WTC11 (cell line): ENCODE measurements around the gene GPER1. TPM values are rescaled to one million over a fixed set of nuclear protein-coding genes. Genes with fewer than 3 reads are reported as not detected.

Source experiments
- ATAC-seq: fragments of 200-7000 bp; cut with Tn5 transposase; 2 replicates; pipeline ENCODE4 v1.10.0; 2021; ENCODE audit warnings: mild to moderate bottlenecking, moderate library complexity
- CTCF ChIA-PET: fragments of 300-600 bp; sonication (Branson Sonifier 250); formaldehyde crosslinking; loops from one replicate; lab custom pipeline; 2021; ENCODE audit warnings: antibody characterized with exemption; lab: Charles Lee
- POLR2A ChIA-PET: fragments of 350-600 bp; sonication (Branson Sonifier 250); formaldehyde crosslinking; loops from one replicate; lab custom pipeline; 2021; ENCODE audit warnings: antibody characterized with exemption; lab: Charles Lee
- DNase-seq: peaks from one replicate; pipeline ENCODE4 v3.0.0; 2021; ENCODE audit warnings: low spot score
- H3K27ac Mint-ChIP-seq: 2 replicates; pipeline ENCODE4 v1.8.0; 2021; ENCODE audit warnings: mixed read lengths
- H3K27me3 Mint-ChIP-seq: 2 replicates; pipeline ENCODE4 v1.8.0; 2021; ENCODE audit warnings: low read depth, mild to moderate bottlenecking, moderate library complexity, mixed read lengths
- H3K36me3 Mint-ChIP-seq: 2 replicates; pipeline ENCODE4 v1.8.0; 2021; ENCODE audit warnings: mixed read lengths
- H3K4me1 Mint-ChIP-seq: 2 replicates; pipeline ENCODE4 v1.8.0; 2022; ENCODE audit warnings: mixed read lengths
- H3K4me3 Mint-ChIP-seq: 2 replicates; pipeline ENCODE4 v1.8.0; 2021; ENCODE audit warnings: mild to moderate bottlenecking, moderate library complexity, mixed read lengths
- H3K9me3 Mint-ChIP-seq: 2 replicates; pipeline ENCODE4 v1.8.0; 2021; ENCODE audit warnings: mixed read lengths
- ATF1 ChIP-seq: sonication (generic); formaldehyde crosslinking; IDR thresholded peaks from 2 replicates; pipeline ENCODE4 v1.8.1; 2023; ENCODE audit warnings: mild to moderate bottlenecking, moderate library complexity, missing genetic modification reagents
- CDX4 ChIP-seq: fragments of 250-450 bp; sonication (Bioruptor Pico); IDR thresholded peaks from 2 replicates; pipeline ENCODE4 v1.9.0; 2021; ENCODE audit warnings: moderate library complexity, mild to moderate bottlenecking, inconsistent platforms, borderline replicate concordance
- CREM ChIP-seq: sonication (generic); formaldehyde crosslinking; IDR thresholded peaks from 2 replicates; pipeline ENCODE4 v1.8.1; 2022; ENCODE audit warnings: mild to moderate bottlenecking, missing genetic modification reagents, moderate library complexity
- E2F5 ChIP-seq: sonication (generic); formaldehyde crosslinking; IDR thresholded peaks from 2 replicates; pipeline ENCODE4 v1.8.1; 2022; ENCODE audit warnings: mild to moderate bottlenecking, moderate library complexity, missing genetic modification reagents
- ERG ChIP-seq: fragments of 250-450 bp; sonication (Bioruptor Pico); IDR thresholded peaks from 2 replicates; pipeline ENCODE4 v1.8.0; 2021; ENCODE audit warnings: mild to moderate bottlenecking
- GRHL2 ChIP-seq: fragments of 250-450 bp; sonication (Bioruptor Pico); IDR thresholded peaks from 2 replicates; pipeline ENCODE4 v1.8.0; 2022; ENCODE audit warnings: mild to moderate bottlenecking, moderate library complexity; ENCODE audit not compliant: insufficient replicate concordance, severe bottlenecking
- GTF2I ChIP-seq: fragments of 250-450 bp; sonication (Bioruptor Pico); conservative IDR thresholded peaks from 2 replicates; pipeline ENCODE4 v1.4.0; 2021; ENCODE audit warnings: mild to moderate bottlenecking
- IRF1 ChIP-seq: sonication (generic); formaldehyde crosslinking; IDR thresholded peaks from 2 replicates; pipeline ENCODE4 v1.8.0; 2023; ENCODE audit warnings: missing genetic modification reagents
- IRF2 ChIP-seq: sonication (generic); formaldehyde crosslinking; IDR thresholded peaks from 2 replicates; pipeline ENCODE4 v1.8.0; 2022; ENCODE audit warnings: low read depth, missing genetic modification reagents, borderline replicate concordance
- NFE2L1 ChIP-seq: sonication (generic); formaldehyde crosslinking; IDR thresholded peaks from 2 replicates; pipeline ENCODE4 v1.8.1; 2023; ENCODE audit warnings: missing genetic modification reagents
- NR1H2 ChIP-seq: sonication (generic); formaldehyde crosslinking; IDR thresholded peaks from 2 replicates; pipeline ENCODE4 v1.9.0; 2021; ENCODE audit warnings: mild to moderate bottlenecking, moderate library complexity, missing genetic modification reagents
- NR3C1 ChIP-seq: sonication (generic); formaldehyde crosslinking; conservative IDR thresholded peaks from 2 replicates; pipeline ENCODE4 v1.8.1; 2023; ENCODE audit warnings: low read depth, mild to moderate bottlenecking, missing genetic modification reagents
- PRRX2 ChIP-seq: fragments of 250-450 bp; sonication (Bioruptor Pico); IDR thresholded peaks from 2 replicates; pipeline ENCODE4 v1.8.0; 2021; ENCODE audit warnings: mild to moderate bottlenecking
- SP1 ChIP-seq: sonication (generic); formaldehyde crosslinking; conservative IDR thresholded peaks from 2 replicates; pipeline ENCODE4 v1.8.1; 2022; ENCODE audit warnings: missing genetic modification reagents
- ZNF317 ChIP-seq: sonication (generic); formaldehyde crosslinking; IDR thresholded peaks from 2 replicates; pipeline ENCODE4 v1.8.1; 2023; ENCODE audit warnings: low read depth, mild to moderate bottlenecking, moderate library complexity, missing genetic modification reagents, borderline replicate concordance
- ZNF396 ChIP-seq: fragments of 250-450 bp; sonication (Bioruptor Pico); IDR thresholded peaks from 2 replicates; pipeline ENCODE4 v1.8.0; 2021; ENCODE audit warnings: mild to moderate bottlenecking, moderate library complexity, borderline replicate concordance
- total RNA-seq: library from RNA; stranded (reverse); gene quantifications from 3 replicates; pipeline ENCODE4 v1.2.3, GENCODE V29; 2021
- TF ChIP-seq, protein P1 (sequence below): sonication (generic); formaldehyde crosslinking; IDR thresholded peaks from 2 replicates; pipeline ENCODE4 v1.8.0; 2022; ENCODE audit warnings: mild to moderate bottlenecking, missing genetic modification reagents
- TF ChIP-seq, protein P2 (sequence below): sonication (generic); formaldehyde crosslinking; IDR thresholded peaks from 2 replicates; pipeline ENCODE4 v1.8.0; 2022; ENCODE audit warnings: mild to moderate bottlenecking, missing genetic modification reagents
- TF ChIP-seq, protein P3 (sequence below): sonication (generic); formaldehyde crosslinking; conservative IDR thresholded peaks from 2 replicates; pipeline ENCODE4 v1.8.1; 2022; ENCODE audit warnings: mild to moderate bottlenecking, missing genetic modification reagents
- TF ChIP-seq, protein P4 (sequence below): sonication (generic); formaldehyde crosslinking; conservative IDR thresholded peaks from 2 replicates; pipeline ENCODE4 v1.8.1; 2023; ENCODE audit warnings: mild to moderate bottlenecking, low read depth, missing genetic modification reagents, moderate library complexity

GPER1 gene
- total RNA-seq, 1 experiment from 2014 or later: 0.28 TPM

DNA sequence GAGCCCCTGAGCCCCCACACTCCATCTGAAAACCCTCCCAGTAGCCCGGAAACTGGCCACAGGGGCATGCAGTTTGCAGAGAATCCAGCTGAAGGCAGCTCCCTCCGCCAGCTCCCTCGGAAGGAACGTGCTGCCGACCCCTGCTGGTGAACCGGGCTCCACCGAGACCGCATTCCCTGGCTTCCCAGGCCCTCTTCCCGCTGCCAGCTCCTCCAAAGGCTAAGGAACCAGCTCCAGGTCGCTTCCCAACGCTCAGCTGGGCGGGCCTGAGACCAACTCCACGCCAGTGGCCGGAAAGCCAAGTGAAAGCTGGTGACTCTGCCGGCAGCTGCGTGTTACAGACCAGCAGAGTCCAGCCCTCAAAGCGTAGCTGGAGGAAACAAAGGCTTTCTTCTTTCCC is 35.8 kb downstream of the GPER1 start:
- peaks cover 8% of the 10 kb centered on the region for H3K4me1 Mint-ChIP-seq
- no peak overlapping the region for H3K4me3 Mint-ChIP-seq
- H3K9me3 Mint-ChIP-seq: no peaks in the 10 kb centered on the region
- peak overlapping the region; percentile 84; the same call in 1 of the 2 replicates for H3K27ac Mint-ChIP-seq
- CTCF ChIA-PET: interaction anchor here (0.6 to 3.4 kb wide), 33 partner anchors 9 to 808 kb away, joined by 3 to 39 read pairs (median 7); partner anchors contain the start of genes COX19, CYP2W1, GPER1 and GPR146
- TF ChIP-seq ZNF396 (CRISPR knock-in tag) (no peak), SP1 (CRISPR knock-in tag) (0 out of 2 replicates have a peak, but pooled peaks have one; percentile 24)
- TF ChIP-seq, protein P1, sequence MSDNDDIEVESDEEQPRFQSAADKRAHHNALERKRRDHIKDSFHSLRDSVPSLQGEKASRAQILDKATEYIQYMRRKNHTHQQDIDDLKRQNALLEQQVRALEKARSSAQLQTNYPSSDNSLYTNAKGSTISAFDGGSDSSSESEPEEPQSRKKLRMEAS (CRISPR knock-in tag): 0 out of 2 replicates have a peak, but pooled peaks have one; percentile 36
- ATAC-seq: peak; percentile 96
- POLR2A ChIA-PET: interaction anchor here (0.8 to 1.1 kb wide), 3 partner anchors 14 to 1066 kb away, joined by 3 to 7 read pairs (median 3); partner anchors contain the start of gene ZFAND2A
- H3K27me3 Mint-ChIP-seq: no peaks in the 10 kb centered on the region
- DNase-seq: peak; percentile 86
- H3K36me3 Mint-ChIP-seq: peaks cover 17% of the 10 kb centered on the region

- DNase-seq (no peak), ATAC-seq (no peak; the same call in 1 of the 2 replicates)
- POLR2A ChIA-PET: interaction anchor here (0.6 to 1.1 kb wide), 4 partner anchors 14 to 1067 kb away, joined by 3 to 7 read pairs (median 3); partner anchors contain the start of gene ZFAND2A
- Mint-ChIP-seq H3K4me1 (peaks cover 8% of the 10 kb centered on the region), H3K27me3 (no peaks in the 10 kb centered on the region), H3K4me3 (no peak overlapping the region)
- CTCF ChIA-PET: interaction anchor here (0.6 to 3.4 kb wide), 32 partner anchors 10 to 808 kb away, joined by 3 to 39 read pairs (median 7); partner anchors contain the start of genes COX19, CYP2W1, GPER1 and GPR146
- TF ChIP-seq, protein P2, sequence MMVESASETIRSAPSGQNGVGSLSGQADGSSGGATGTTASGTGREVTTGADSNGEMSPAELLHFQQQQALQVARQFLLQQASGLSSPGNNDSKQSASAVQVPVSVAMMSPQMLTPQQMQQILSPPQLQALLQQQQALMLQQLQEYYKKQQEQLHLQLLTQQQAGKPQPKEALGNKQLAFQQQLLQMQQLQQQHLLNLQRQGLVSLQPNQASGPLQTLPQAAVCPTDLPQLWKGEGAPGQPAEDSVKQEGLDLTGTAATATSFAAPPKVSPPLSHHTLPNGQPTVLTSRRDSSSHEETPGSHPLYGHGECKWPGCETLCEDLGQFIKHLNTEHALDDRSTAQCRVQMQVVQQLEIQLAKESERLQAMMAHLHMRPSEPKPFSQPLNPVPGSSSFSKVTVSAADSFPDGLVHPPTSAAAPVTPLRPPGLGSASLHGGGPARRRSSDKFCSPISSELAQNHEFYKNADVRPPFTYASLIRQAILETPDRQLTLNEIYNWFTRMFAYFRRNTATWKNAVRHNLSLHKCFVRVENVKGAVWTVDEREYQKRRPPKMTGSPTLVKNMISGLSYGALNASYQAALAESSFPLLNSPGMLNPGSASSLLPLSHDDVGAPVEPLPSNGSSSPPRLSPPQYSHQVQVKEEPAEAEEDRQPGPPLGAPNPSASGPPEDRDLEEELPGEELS: no peak
- TF ChIP-seq CREM (CRISPR knock-in tag) (no peak), NR1H2 (CRISPR knock-in tag) (no peak), NR3C1 (no peak), PRRX2 (CRISPR knock-in tag) (no peak), ERG (CRISPR knock-in tag) (no peak), GRHL2 (CRISPR knock-in tag) (no peak), IRF2 (no peak), ATF1 (CRISPR knock-in tag) (no peak), IRF1 (CRISPR knock-in tag) (no peak), ZNF317 (no peak)
- TF ChIP-seq, protein P3, sequence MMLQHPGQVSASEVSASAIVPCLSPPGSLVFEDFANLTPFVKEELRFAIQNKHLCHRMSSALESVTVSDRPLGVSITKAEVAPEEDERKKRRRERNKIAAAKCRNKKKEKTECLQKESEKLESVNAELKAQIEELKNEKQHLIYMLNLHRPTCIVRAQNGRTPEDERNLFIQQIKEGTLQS (CRISPR knock-in tag): no peak
- TF ChIP-seq, all 79 proteins: peak for 0
- H3K9me3 Mint-ChIP-seq: no peaks in the 10 kb centered on the region
- H3K27ac Mint-ChIP-seq: peak overlapping the region; percentile 84; the same call in 1 of the 2 replicates
- H3K36me3 Mint-ChIP-seq: peaks cover 17% of the 10 kb centered on the region
These were observed 36.3 kb downstream of the GPER1 start for GRCh38 chr7:1124164-1124563.

GRCh38 chr7:1124816-1125602 is 37.1 kb downstream of the GPER1 start:
- Mint-ChIP-seq H3K36me3 (peaks cover 24% of the 10 kb centered on the region), H3K27ac (peak overlapping the region; percentile 32; the same call in 1 of the 2 replicates), H3K4me1 (peaks cover 8% of the 10 kb centered on the region), H3K4me3 (no peak overlapping the region), H3K27me3 (no peaks in the 10 kb centered on the region), H3K9me3 (no peaks in the 10 kb centered on the region)
- ChIA-PET POLR2A (interaction anchor here (0.6 kb wide), 1 partner anchor 181 kb away, joined by 3 read pairs; no protein-coding TSS in a partner anchor), CTCF (interaction anchor here (1.6 to 3.4 kb wide), 9 partner anchors 14 to 132 kb away, joined by 8 to 39 read pairs (median 16); a partner anchor contains a TSS)
- no peak for ATAC-seq
- DNase-seq: no peak
- no peak for TF ChIP-seq GTF2I (CRISPR knock-in tag)
- TF ChIP-seq CDX4: no peak
- TF ChIP-seq E2F5 (CRISPR knock-in tag): no peak
- TF ChIP-seq, protein P4, sequence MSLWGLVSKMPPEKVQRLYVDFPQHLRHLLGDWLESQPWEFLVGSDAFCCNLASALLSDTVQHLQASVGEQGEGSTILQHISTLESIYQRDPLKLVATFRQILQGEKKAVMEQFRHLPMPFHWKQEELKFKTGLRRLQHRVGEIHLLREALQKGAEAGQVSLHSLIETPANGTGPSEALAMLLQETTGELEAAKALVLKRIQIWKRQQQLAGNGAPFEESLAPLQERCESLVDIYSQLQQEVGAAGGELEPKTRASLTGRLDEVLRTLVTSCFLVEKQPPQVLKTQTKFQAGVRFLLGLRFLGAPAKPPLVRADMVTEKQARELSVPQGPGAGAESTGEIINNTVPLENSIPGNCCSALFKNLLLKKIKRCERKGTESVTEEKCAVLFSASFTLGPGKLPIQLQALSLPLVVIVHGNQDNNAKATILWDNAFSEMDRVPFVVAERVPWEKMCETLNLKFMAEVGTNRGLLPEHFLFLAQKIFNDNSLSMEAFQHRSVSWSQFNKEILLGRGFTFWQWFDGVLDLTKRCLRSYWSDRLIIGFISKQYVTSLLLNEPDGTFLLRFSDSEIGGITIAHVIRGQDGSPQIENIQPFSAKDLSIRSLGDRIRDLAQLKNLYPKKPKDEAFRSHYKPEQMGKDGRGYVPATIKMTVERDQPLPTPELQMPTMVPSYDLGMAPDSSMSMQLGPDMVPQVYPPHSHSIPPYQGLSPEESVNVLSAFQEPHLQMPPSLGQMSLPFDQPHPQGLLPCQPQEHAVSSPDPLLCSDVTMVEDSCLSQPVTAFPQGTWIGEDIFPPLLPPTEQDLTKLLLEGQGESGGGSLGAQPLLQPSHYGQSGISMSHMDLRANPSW: no peak
- no peak for TF ChIP-seq IRF1 (CRISPR knock-in tag)
- no peak for TF ChIP-seq NFE2L1 (CRISPR knock-in tag)
